SU-DHL-6 (cell line): ENCODE measurements around the gene ZNF628.

Experiments used
- EZH2phosphoT487 ChIP-seq: fragments of 200-600 bp; sonication (generic), shearing (Covaris generic); conservative IDR thresholded peaks from 2 replicates; pipeline ENCODE4 v1.6.1; 2018; ENCODE audit warnings: mild to moderate bottlenecking, antibody characterized with exemption, low read length, moderate library complexity, mixed read lengths
- TF ChIP-seq, protein P1 (sequence below): fragments of 200-600 bp; sonication (generic); IDR thresholded peaks from one replicate; pipeline ENCODE4 v1.5.1; 2017; ENCODE audit warnings: antibody characterized with exemption, mild to moderate bottlenecking, low read length, moderate library complexity; ENCODE audit not compliant: insufficient read depth, poor library complexity, severe bottlenecking

DNA sequence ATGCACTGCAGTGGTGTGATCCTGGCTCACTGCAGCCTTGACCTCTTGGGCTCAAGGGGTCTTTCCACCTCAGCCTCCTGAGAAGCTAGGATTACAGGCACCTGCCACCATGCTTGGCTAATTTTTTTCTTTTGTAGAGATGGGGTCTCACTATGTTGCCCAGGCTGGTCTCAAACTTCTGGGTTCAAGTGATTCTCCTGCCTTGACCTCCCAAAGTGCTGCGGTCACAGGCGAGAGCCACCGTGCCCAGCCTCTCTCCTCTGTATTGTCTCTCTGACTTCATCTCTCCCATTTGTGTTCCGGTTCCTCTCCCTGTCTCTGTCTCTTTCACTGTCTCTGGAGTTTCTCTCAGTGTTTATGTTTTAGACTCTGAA, 10.2 kb upstream of the ZNF628 start:
- TF ChIP-seq, protein P1, sequence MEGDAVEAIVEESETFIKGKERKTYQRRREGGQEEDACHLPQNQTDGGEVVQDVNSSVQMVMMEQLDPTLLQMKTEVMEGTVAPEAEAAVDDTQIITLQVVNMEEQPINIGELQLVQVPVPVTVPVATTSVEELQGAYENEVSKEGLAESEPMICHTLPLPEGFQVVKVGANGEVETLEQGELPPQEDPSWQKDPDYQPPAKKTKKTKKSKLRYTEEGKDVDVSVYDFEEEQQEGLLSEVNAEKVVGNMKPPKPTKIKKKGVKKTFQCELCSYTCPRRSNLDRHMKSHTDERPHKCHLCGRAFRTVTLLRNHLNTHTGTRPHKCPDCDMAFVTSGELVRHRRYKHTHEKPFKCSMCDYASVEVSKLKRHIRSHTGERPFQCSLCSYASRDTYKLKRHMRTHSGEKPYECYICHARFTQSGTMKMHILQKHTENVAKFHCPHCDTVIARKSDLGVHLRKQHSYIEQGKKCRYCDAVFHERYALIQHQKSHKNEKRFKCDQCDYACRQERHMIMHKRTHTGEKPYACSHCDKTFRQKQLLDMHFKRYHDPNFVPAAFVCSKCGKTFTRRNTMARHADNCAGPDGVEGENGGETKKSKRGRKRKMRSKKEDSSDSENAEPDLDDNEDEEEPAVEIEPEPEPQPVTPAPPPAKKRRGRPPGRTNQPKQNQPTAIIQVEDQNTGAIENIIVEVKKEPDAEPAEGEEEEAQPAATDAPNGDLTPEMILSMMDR: no peak
- no peak for TF ChIP-seq EZH2phosphoT487
